HG03469 (cell line): ENCODE data around the gene TMEM50A.
"Not testable (repeated sequence)": the region's sequence is repeated elsewhere in the genome, so short reads cannot be mapped to it uniquely, and the experiment has no call there.

Experiments
- ATAC-seq: cut with Tn5 transposase; IDR thresholded peaks from one replicate; pipeline ENCODE4 v1.9.1; 2021; ENCODE audit warnings: mild to moderate bottlenecking, moderate library complexity, moderate number of reproducible peaks; ENCODE audit not compliant: unreplicated experiment

TMEM50A gene

GRCh38 chr1:25338188-25338981 lies at the start of gene TMEM50A:
Gene TMEM50A (plus strand): TSS chr1:25338334. CDS start chr1:25340487, 2,153 bp downstream.
- peak; percentile 44 for ATAC-seq

- not testable (repeated sequence) for ATAC-seq
Observed at GRCh38 chr1:25288573-25289101, 49.5 kb upstream of the TMEM50A start.

- not testable (repeated sequence) for ATAC-seq
Observed at GRCh38 chr1:25290043-25290442, 48.1 kb upstream of the TMEM50A start.

- ATAC-seq, result not testable (repeated sequence)
Observed at GRCh38 chr1:25293426-25293825, 44.7 kb upstream of the TMEM50A start.

- not testable (repeated sequence) for ATAC-seq
Observed at GRCh38 chr1:25294889-25295826, 43.0 kb upstream of the TMEM50A start.

- ATAC-seq, result not testable (repeated sequence)
Observed at GRCh38 chr1:25296501-25296900, 41.6 kb upstream of the TMEM50A start.

- ATAC-seq, result not testable (repeated sequence)
Observed at GRCh38 chr1:25300729-25301128, 37.4 kb upstream of the TMEM50A start.

- ATAC-seq, result not testable (repeated sequence)
Observed at GRCh38 chr1:25302330-25302729, 35.8 kb upstream of the TMEM50A start.

GRCh38 chr1:25304936-25305335 lies 33.2 kb upstream of the TMEM50A start:
- ATAC-seq, result not testable (repeated sequence)

GRCh38 chr1:25308168-25308567 lies 30.0 kb upstream of the TMEM50A start:
- ATAC-seq, result not testable (repeated sequence)

GRCh38 chr1:25309085-25309484 lies 29.0 kb upstream of the TMEM50A start:
- ATAC-seq, result not testable (repeated sequence)

- not testable (repeated sequence) for ATAC-seq
Observed at GRCh38 chr1:25309486-25309885, 28.6 kb upstream of the TMEM50A start.

- ATAC-seq, result not testable (repeated sequence)
Observed at GRCh38 chr1:25312806-25313470, 25.2 kb upstream of the TMEM50A start.

GRCh38 chr1:25320314-25320938 lies 17.7 kb upstream of the TMEM50A start:
- ATAC-seq, result not testable (repeated sequence)

- not testable (repeated sequence) for ATAC-seq
Observed at GRCh38 chr1:25322127-25322526, 16.0 kb upstream of the TMEM50A start.

GRCh38 chr1:25324407-25324806 lies 13.7 kb upstream of the TMEM50A start:
- not testable (repeated sequence) for ATAC-seq

- ATAC-seq, result not testable (repeated sequence)
Observed at GRCh38 chr1:25327864-25328790, 10.0 kb upstream of the TMEM50A start.

- ATAC-seq, result not testable (repeated sequence)
Observed at GRCh38 chr1:25328791-25329185, 9.3 kb upstream of the TMEM50A start.

GRCh38 chr1:25329336-25329735 lies 8.8 kb upstream of the TMEM50A start:
- not testable (repeated sequence) for ATAC-seq
